Adipose tissue (tissue), 3 donors: Measurements from ENCODE around the gene TBCD. TPM values are rescaled to one million over a fixed set of nuclear protein-coding genes. Genes with fewer than 3 reads are reported as not detected.

ENCODE experiments used
- H3K27ac ChIP-seq: one replicate; pipeline ENCODE4 v1.5.1; 2013; ENCODE audit warnings: low read depth, low read length
- WGBS, 3 donors: extraction: QIAGEN DNeasy Blood & Tissue Kit; methylation state at CpG; one replicate each; pipeline ENCODE4 v1.1.7; 2013; 5-methylcytosine and 5-hydroxymethylcytosine counted together
- polyA plus RNA-seq, 3 donors: library from polyadenylated mRNA; stranded (reverse); fragments of 200-250 nt; gene quantifications; one replicate each; pipeline ENCODE4 v1.2.3, GENCODE V29; 2013
- donor health status: healthy with polysubstance abuse.
- donor health status: Bipolar disorder and iron deficiency.
- donor health status: healthy.

Gene TBCD
- polyA plus RNA-seq, 3 donors, result 42.1 to 145 (median 65.1) TPM

DNA sequence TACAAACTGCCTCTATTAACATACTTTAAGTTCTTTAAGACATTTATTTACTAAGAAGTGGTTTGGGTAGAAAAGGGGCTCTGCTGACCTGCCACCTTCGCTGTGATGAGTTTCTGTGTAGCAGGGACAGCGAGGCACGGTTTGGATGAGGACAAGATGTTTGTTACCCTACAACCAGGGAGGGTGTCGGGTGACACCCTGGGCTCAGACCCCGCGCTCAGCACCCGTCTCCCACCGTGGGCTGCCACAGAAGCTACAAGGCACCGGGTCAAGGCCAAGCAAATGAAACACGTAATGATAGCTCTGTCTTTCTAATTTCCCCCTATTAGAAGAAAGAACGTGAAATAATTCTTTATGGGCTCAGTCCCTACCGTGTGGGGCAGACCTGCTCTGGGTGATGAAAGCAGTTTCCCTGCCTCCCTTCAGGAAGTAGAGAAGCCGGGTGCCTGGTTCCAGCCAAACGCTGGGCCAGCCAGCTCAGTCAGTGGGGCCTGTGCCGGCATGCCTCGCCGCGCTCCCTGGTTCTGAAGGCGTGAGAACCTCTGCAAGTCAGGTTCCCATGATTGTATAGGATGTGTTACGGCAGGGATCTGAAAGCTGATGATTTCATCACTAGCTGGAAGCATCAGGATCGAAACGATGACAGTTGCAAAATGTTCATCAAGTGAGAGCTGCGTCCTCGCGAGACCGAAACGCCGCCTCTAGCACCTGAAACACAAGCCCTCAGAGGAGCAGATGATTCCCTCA lies 84.1 kb downstream of the TBCD start:
- no peak overlapping the region for H3K27ac ChIP-seq
- 83 to 91% (median 87%) methylated on average over 28 of the region's 28 CpGs for WGBS, 3 donors

DNA sequence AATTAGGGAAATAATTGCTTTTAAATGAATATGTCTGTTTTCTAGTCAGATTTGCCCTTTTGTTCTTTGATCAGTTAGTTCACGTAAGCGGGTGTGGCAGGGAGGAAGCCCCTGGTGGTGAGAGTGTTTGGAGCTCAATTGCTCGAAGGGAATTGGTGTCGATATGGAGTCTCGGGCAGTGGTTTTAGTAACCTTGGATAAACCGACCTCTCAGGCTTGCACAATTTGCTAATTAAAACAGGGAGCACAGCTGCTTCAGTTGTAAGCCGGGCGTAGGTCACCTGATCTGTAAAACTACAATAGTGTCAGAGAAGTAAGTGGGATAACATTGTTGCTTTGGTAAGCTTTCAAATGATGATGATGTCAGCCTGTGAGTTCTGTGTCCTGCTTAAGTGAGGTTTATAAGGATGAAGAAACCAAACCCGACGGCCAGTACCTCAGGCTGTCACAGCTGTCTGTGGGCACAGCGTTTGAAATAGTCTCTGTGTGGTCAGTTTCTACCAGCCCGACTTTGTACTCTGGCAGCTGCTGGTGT lies 85.0 kb downstream of the TBCD start:
- 43 to 80% (median 58%) methylated on average over 12 of the region's 12 CpGs for WGBS, 3 donors
- H3K27ac ChIP-seq, result no peak overlapping the region

DNA sequence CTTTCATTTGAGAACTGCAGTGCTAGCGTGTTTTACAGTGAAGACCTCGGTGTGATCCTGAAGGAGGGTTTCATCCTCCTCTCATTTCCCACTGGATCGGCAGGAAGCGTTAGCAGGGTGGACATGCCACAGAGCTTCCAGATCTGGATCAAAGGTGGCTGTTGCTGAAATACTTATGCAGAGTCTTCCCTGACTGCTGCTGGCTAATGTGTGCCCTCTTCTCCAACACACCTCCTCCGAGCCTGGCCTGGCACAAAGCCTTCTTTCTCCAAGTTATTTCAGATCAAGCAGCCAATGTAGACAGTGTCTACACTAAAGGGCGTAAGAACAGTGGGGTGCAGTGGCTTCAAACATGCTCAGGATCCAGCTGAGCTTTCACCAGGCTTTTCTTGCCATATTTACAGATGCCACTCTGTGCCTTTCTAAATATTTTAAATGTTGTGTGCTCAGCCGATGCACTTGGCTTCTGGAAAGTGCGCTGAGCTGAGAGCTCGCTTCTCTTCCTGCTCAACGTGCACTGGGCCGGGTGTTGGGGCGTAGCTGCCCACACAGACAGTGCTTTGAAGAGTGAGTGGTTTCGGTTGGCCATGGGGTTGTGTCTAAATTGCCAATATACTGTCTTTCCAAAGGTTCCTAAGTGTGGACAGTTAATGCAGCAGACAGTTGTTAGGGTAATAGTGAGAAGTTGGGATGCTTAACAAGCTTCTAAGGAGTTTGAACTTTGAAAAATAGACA lies 85.9 kb downstream of the TBCD start:
- 61 to 70% (median 67%) methylated on average over 13 of the region's 13 CpGs for WGBS, 3 donors
- H3K27ac ChIP-seq, result no peak overlapping the region

DNA sequence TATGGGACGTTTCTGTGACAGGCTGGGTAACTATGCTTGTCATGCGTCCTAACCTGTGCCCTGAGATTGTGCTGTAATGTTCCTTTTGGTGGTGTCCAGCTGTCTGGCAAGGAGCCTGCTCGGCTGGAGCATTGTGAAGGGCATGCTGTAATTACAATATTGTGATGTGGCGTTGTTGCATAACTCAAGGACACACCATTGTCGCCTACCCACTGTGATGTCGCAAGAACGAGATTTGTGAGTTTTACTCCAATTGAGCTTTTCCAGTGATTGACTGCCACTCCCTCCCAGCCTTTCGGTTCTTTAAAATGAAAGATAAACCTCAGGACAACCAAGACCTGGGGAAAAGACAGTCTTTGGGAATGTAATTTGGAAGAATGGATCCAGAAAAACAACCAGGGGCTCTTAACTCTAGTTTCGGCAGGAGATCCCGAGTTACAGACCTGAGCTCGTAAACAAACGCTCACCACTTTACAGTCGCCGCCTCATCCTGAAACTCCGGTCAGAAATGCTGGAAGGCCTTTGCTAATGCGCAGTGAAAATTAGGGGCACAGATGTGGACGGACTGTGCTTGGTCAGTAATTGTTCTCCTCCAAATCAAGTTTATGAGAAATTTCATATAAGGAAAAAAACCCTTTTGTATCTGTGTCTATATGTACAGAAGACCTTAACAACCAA lies 86.7 kb downstream of the TBCD start:
- 61 to 63% (median 62%) methylated on average over 17 of the region's 17 CpGs for WGBS, 3 donors
- H3K27ac ChIP-seq, result no peak overlapping the region

DNA sequence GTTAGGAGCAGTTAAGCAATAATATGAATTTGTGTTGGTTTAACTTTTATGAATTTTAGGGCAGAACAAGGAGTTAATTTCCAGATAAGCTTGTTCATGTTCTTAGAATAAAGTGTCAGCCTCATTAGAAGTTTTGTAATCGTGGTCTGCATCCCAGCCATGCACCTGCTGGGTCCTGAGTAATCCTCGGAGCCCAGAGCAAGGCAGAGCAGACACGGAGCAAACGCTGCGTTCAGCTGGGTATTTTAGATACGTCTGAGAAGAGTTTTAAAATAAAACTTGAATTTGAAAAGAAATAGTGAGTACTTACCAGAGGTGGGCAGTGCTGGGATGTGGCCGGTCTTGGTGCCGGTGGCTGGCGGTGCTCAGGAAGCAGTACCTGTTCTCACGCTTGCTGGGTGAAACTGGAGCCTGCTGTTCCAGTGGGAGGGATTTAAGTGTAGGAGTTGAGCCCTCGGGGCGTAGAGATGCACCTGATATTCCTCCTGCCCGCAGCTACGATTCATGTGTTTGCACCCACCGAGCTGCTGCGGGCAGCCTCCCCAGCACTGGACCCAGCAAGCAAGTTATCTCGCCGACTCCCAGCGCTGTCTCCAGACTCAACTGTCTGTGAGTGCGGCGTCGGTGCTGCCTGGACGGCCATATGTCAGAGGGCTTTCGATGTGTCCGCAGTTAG lies 87.9 kb downstream of the TBCD start, which contains the start of gene ZNF750:
Gene ZNF750 (minus strand): TSS at position 406 of the 676 bp plus-strand sequence. CDS start 7,568 bp downstream, outside the sequence.
- WGBS, 3 donors, result 91 to 93% (median 93%) methylated on average over 25 of the region's 25 CpGs
- no peak within 1 kb of the TSS for H3K27ac ChIP-seq

DNA sequence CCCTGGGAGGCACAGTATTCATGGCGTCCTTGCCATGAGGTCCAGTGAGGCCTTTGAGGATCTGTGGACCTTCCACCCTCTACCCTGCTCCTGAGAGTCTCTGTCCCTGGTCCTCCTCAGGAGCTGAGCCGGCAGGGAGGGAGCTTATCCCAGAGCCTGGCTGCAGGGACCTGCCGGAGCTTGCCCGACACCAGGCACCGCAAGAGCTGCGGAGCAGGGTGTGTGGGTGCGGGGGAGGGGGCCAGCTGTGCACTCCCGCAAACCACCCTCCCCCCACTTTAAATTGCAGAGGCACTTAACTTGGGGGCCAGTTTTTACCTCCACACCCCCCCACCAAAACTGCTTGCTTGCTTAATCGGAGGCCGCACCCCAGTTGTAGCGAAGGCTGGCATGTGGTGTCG lies 88.6 kb downstream of the TBCD start:
- WGBS, 3 donors, result 91 to 95% (median 92%) methylated on average over 12 of the region's 12 CpGs
- H3K27ac ChIP-seq, result no peak overlapping the region

DNA sequence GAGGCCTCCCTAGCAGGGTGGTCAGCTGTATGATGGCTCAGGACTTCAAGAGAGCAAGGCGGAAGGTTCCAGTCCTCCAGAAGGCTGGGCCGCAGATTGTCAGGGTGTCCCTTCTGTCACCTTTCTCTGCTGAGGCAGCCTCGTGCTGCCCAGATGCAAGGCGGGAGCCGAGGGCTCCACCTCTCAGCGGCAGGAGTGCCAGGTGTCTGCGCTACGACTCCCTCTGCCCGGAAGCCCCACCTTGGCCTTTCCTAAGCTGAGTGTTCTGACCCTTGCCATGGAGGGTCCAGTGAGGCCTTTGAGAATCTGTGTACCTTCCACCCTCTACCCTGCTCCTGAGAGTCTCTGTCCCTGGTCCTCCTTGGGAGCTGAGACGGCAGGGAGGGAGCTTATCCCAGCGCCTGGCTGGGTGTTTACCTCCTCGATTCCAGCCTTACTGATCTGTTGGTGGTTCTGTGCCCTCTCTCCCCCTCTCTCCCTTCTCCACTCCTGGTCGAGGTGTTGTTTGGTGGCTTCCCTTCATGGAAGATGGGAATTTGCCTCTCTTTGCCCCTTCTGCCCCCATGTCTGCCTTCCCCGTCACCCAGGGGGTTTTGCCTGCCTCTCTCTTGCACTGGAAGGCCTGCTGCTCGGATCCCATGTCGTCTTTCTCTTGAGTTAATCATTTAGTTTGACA lies 90.2 kb downstream of the TBCD start:
- WGBS, 3 donors, result 89 to 94% (median 93%) methylated on average over 16 of the region's 16 CpGs
- H3K27ac ChIP-seq, result no peak overlapping the region

DNA sequence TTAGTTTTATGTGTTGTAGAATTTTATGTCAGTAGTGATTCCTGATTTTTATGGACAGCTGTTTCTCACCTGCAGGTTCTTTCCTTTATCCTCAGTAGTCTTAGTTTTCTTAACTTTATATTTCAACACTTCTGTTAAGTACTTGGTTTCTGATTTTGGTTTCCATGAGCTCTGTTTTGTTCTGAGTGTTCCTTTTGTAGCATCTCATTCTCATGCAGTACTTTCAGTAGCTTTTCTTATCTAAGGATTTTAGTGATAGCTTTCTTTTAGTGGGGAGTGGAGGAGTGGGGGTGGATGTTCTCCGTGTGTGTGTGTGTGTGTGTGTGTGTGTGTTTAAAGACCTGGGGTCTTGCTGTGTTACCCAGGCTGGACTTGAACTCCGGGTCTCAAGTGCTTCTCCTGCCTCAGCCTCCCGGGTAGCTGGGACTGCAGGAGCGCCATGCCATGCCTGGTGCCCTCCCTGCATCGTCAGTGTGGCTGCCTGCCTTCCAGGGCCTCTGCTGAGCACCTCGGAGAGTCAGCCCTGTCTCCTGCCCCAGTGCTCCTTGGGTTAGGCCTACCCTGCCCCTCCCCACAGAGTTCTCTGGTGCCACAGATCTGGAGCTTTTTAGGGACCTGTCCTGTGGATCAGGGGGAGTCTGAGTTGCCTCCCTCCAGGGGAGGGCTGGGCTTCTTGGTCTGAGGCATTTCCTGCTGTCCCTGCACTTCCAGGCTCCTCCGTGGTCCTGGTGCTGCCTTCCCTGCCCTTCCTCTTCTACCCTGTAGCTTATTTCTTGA lies 92.2 kb downstream of the TBCD start:
- H3K27ac ChIP-seq, result no peak overlapping the region
- WGBS, 3 donors, result 63 to 76% (median 71%) methylated on average over 7 of the region's 7 CpGs

DNA sequence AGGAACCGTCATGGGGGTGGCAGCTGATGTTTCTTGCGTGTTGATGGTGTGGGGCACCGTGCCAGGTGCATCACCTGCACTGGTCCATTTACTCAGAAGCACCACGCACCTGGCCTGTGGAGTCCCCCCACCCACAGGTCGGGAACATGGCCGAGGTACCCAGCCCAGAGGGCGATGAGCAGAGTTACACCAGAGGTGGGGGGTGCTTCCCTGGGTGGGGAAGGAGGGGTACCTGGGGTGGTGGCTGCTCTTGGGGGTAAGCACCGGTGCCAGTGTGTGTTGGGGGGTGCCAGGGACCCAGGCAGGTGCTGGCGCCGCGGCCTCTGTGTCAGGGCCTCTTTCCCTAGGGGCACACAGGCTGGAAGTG lies 92.9 kb downstream of the TBCD start:
- WGBS, 3 donors, result 71 to 84% (median 77%) methylated on average over 8 to 11 of the region's 11 CpGs
- H3K27ac ChIP-seq, result no peak overlapping the region

DNA sequence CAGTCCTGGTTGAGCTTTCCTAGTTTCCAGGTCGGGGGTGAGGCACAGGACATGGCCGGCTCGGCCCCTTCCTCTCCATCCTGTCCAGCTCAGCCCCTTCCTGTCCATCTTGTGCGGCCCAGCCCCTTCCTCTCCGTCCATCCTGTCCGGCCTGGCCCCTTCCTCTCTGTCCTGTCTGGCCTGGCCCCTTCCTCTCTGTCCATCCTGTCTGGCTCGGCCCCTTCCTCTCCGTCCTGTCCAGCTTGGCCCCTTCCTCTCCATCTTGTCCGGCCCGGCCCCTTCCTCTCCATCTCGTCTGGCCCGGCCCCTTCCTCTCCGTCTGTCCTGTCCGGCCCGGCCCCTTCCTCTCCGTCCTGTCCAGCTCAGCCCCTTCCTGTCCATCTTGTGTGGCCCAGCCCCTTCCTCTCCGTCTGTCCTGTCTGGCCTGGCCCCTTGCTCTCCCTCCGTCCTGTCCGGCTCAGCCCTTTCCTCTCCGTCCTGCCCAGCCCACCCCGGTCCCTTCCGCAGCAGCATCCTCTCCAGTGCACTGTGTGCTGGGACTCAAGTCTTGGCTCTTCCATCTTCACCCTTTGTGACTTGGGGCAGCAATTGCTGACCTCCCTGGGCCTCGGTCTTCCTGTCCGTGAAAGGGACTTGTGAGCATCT lies 93.4 kb downstream of the TBCD start:
- peak overlapping the region; percentile 33 for H3K27ac ChIP-seq
- WGBS, 3 donors, result 62 to 78% (median 78%) methylated on average over 23 to 24 of the region's 24 CpGs

DNA sequence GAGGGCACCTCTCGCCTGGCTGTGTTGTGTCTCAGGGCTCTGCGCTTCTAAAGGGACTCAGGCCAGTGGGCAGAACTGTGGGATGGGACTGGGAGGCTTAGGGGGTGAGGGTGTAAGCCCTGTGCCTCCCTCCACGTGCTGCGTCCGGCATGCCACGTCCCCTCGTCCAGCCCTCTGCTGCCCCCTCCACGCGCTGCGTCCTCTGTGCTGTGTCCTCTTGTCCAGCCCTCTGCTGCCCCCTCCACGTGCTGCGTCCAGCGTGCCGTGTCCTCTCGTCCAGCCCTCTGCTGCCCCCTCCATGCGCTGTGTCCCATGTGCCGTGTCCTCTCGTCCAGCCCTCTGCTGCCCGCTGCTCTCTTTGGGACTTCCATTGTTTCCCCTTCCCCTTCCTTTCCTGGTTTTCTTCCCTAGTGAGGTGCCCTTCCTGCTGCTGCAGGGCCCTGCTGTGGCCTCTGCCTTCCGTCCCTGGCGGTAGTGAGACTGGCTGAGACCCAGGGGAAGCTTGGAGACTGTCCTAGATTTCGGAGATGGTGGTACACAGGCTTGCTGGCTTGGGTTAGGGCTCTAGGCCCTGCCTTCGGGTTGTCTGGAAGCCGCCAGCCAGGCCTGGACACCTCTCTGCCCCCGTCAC lies 94.3 kb downstream of the TBCD start:
- WGBS, 3 donors, result 66 to 81% (median 74%) methylated on average over 23 to 25 of the region's 25 CpGs
- no peak overlapping the region for H3K27ac ChIP-seq

DNA sequence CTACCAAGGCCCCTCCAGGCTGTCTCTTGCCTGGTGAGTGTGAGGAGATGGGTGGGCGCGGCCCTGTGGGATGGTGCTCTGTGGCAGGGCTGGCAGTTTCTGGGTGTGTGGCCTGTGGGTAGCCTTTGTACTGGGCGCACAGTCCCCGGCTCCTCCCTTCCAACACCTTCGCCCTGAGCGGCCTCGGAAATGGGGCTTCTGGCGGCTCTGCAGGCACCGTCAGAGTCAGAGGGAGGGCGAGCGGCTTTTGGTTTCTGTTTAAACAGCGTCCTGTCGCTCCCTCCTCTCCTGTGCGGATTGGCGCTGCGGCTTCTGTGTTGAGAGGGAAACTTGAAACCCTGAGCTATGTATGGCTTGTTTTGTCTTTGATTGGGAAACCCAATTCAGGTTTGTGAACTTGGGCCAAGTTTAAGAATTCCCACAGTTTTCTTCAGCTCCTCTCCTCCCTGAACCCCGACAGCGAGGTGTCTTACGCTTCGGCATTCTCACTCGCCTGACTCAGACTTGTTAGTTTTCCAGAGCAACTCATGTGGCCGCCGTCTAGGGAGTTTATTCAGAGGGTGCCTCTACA lies 96.2 kb downstream of the TBCD start:
- H3K27ac ChIP-seq, result no peak overlapping the region
- 53 to 71% (median 61%) methylated on average over 23 of the region's 23 CpGs for WGBS, 3 donors

DNA sequence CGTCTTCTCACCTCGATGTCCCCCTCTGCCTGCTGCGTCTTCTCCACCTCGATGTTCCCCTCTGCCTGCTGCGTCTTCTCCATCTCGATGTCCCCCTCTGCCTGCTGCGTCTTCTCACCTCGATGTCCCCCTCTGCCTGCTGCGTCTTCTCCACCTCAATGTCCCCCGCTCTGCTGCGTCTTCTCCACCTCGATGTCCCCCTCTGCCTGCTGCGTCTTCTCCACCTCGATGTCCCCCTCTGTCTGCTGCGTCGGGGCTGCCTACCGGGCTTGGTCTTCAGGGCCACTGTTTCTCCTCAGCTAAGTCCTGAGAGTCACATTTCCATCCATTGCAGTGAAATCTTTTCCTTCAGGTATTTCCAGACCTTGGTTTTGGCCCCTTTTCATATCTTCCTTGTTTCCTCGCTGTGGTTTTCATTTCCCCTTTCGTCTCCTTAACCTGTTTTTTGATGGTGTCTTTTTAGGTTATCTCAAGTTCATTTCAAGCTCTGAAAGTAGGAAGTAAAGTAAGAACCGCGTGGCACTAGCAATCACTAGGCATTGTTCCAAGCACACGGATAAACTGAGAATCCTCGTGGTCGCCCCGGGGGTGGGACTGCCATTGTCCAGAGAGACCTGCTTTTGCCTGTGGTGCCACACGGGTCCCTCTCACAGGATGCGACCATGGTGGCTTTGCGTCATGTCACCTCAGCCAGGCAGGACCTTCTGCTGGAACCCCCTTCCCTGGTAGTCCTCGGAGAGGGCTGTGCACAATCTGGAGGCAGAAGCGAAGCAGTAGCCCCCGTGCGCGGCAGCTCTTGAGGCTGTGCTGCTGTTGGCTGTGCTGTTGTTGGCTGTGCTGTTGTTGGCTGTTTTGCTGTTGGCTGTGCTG lies 97.4 kb downstream of the TBCD start:
- H3K27ac ChIP-seq, result no peak overlapping the region
- WGBS, 3 donors, result 76 to 89% (median 79%) methylated on average over 33 of the region's 33 CpGs

DNA sequence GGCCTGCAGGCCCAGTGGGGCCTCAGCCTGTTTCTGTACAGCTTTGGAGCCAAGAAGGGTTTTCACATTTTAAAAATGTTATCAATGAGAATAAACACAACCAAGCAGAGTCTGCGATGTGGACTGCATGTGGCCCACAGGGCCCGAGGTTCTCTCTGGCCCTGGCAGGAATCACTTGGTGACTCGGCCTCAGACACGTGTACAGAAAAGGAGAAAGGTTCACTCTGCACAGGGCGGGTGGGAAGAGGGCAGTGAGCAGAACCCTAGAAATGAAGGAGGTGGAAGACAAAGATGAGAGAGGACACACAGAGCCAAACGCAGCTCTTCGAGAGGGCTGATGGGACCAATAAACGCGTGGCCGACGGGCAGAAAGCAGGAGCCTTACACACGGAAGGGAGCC lies 99.5 kb downstream of the TBCD start:
- 82 to 91% (median 86%) methylated on average over 12 of the region's 12 CpGs for WGBS, 3 donors
- H3K27ac ChIP-seq, result peak overlapping the region; percentile 5

DNA sequence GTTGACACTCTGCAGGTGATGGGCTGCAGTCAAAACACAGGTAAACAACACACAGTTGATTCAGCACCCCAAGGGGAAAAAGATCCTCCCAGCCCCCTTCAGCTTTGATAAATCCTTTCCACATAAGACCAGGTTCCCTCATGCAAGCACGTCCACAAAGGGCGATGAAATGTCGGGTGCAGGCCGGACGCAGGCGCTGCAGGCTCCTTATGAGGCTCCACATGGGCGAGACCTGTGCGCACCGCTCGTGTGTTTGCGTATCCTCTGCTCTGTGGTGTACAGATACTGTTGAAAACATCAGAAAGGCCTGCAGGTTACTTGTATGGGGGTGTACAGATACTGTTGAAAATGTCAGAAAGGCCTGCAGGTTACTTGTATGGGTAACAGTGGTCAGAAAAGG lies 102.4 kb downstream of the TBCD start:
- WGBS, 3 donors, result 94 to 97% (median 94%) methylated on average over 11 of the region's 11 CpGs

More for the DNA sequence above, 102.4 kb downstream of the TBCD start:
- H3K27ac ChIP-seq, result no peak overlapping the region
